Left colon (tissue), 2 donors: ENCODE measurements around the gene ADAM30. TPM values are rescaled to one million over a fixed set of nuclear protein-coding genes. Genes with fewer than 3 reads are reported as not detected.

Experiments
- total RNA-seq, 2 donors: library from RNA; stranded (reverse); fragmentation: NEBNext Ultra II Directional; extraction: Animal tissue kit (Norgen Biotek cat#: 25700); gene quantifications; one replicate each; pipeline ENCODE4 v1.2.1, GENCODE V29; 2021
- donor health status: DM: no; HTN: no; CAD: no.
- donor health status: DM: yes; HTN: yes; CAD: no.

The ADAM30 gene
- total RNA-seq, 2 donors from 2014 or later, result not detected

Other genes starting within 250 kb of the ADAM30 start
- 1 to 10 TPM; 2.0 to 3.1 TPM for gene ZNF697, start 248.2 kb downstream of the ADAM30 start, total RNA-seq
- 1 to 10 TPM; 4.6 to 8.6 TPM for gene PHGDH, start 184.6 kb downstream of the ADAM30 start, total RNA-seq
- 100 to 1,000 TPM; 583 to 627 TPM for gene HMGCS2, start 127.6 kb downstream of the ADAM30 start, total RNA-seq
- 10 to 100 TPM; 35.7 to 37.5 TPM for gene REG4, start 85.1 kb downstream of the ADAM30 start, total RNA-seq
- gene NOTCH2, start 173.1 kb upstream of the ADAM30 start, total RNA-seq, result 10 to 100 TPM; 50.7 to 66.6 TPM